ENCODE results near the gene TFPT.

The TFPT gene

GRCh38 chr19:54154603-54155345 lies 39.3 kb upstream of the TFPT start:
- no peak for DNase-seq (ENCODE audit: low read depth)
- no peak overlapping the region for H3K4me3 ChIP-seq (ENCODE audit: low read depth, low read length)
- TF ChIP-seq, protein P1, sequence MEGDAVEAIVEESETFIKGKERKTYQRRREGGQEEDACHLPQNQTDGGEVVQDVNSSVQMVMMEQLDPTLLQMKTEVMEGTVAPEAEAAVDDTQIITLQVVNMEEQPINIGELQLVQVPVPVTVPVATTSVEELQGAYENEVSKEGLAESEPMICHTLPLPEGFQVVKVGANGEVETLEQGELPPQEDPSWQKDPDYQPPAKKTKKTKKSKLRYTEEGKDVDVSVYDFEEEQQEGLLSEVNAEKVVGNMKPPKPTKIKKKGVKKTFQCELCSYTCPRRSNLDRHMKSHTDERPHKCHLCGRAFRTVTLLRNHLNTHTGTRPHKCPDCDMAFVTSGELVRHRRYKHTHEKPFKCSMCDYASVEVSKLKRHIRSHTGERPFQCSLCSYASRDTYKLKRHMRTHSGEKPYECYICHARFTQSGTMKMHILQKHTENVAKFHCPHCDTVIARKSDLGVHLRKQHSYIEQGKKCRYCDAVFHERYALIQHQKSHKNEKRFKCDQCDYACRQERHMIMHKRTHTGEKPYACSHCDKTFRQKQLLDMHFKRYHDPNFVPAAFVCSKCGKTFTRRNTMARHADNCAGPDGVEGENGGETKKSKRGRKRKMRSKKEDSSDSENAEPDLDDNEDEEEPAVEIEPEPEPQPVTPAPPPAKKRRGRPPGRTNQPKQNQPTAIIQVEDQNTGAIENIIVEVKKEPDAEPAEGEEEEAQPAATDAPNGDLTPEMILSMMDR (IDR thresholded peaks at IDR 0.05; ENCODE audit: insufficient read depth, low read depth, low read length, missing control alignments), result no peak

DNA sequence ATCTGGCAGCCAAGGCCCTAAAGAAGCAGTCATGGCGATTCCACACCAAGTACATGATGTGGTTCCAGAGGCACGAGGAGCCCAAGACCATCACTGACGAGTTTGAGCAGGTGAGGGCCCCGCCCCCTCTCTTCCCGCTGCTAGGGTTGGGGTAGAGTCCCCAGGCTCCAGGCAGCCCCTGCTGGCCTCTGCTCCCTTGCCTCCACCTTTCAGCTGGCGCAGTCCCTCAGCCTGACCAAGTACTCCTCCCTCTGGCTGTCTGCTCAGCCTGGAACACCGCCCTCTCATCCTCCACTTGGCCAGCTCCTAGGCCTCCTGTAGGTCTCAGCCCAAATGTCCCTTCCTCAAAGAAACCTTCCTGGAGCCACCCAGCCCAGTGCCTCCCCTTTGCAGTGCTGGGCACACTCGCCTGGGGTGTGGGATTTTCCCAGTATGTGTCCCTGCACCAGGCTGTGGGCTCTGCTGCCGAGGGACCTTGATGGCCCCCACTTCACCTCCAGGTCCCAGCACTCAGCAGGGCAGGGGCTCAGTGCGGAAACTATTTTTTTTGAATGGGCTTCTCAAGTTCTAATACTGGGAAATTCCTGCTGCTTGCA lies 38.4 kb upstream of the TFPT start:
- DNase-seq (ENCODE audit: low read depth), result no peak
- TF ChIP-seq, protein P1 (IDR thresholded peaks at IDR 0.05; ENCODE audit: insufficient read depth, low read depth, low read length, missing control alignments), result no peak

GRCh38 chr19:54152878-54153524 lies 37.5 kb upstream of the TFPT start:
- TF ChIP-seq, protein P1 (IDR thresholded peaks at IDR 0.05; ENCODE audit: insufficient read depth, low read depth, low read length, missing control alignments), result no peak
- no peak overlapping the region for H3K4me3 ChIP-seq (ENCODE audit: low read depth, low read length)
- no peak for DNase-seq (ENCODE audit: low read depth)

More for the DNA sequence above, 38.4 kb upstream of the TFPT start:
- no peak overlapping the region for H3K4me3 ChIP-seq (ENCODE audit: low read depth, low read length)

- TF ChIP-seq, protein P1 (IDR thresholded peaks at IDR 0.05; ENCODE audit: insufficient read depth, low read depth, low read length, missing control alignments), result no peak
- no peak for DNase-seq (ENCODE audit: low read depth)
- H3K4me3 ChIP-seq (ENCODE audit: low read depth, low read length), result no peak overlapping the region
Measured at GRCh38 chr19:54152267-54152666, 36.8 kb upstream of the TFPT start.

DNA sequence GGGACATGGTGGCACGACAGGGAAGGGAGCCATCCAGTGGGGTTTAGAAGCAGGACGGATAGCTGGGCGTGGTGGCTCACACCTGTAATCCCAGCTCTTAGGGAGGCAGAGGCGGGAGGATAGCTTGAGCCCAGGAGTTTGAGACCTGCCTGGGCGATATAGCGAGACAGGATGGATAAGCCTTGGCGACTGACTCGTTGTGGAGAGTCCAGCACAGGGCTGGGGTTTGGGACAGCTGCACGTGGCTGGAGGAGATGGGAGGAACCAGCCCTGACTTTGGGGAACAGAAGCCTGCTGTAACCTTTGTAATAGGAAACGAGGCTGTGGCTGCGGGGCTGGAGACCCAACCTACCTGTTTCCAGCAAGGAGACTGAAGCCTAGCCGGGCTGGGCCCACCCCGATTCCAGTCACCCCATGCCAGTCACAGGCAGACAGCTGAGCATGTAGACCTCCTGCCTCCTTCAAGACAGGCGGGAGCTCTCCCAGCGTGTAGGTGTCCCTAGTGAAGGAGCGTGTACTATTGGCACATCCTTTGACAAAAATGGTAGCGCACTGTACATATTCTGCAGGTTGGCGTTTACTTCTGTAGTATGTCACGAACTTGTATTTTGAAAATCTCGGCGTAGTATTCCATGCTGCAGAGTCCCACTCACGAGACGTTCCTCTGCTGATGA lies 36.0 kb upstream of the TFPT start:
- DNase-seq (ENCODE audit: low read depth), result no peak
- TF ChIP-seq, protein P1 (IDR thresholded peaks at IDR 0.05; ENCODE audit: insufficient read depth, low read depth, low read length, missing control alignments), result no peak
- H3K4me3 ChIP-seq (ENCODE audit: low read depth, low read length), result no peak overlapping the region

GRCh38 chr19:54149021-54149812 lies 33.8 kb upstream of the TFPT start:
- no peak for DNase-seq (ENCODE audit: low read depth)
- no peak overlapping the region for H3K4me3 ChIP-seq (ENCODE audit: low read depth, low read length)
- TF ChIP-seq, protein P1 (IDR thresholded peaks at IDR 0.05; ENCODE audit: insufficient read depth, low read depth, low read length, missing control alignments), result no peak
